Stimulated activated CD8-positive, alpha-beta memory T cell treated with anti-CD3 and anti-CD28 coated beads, Interleukin-12 subunit alpha, Interleukin-12 subunit beta, amount 100 ng/mL, for 24 hours (primary cell): ENCODE results near the gene NR4A1.

Experiments used
- DNase-seq: peaks from one replicate; pipeline ENCODE4 v3.0.0-alpha.2; 2020; ENCODE audit errors: extremely low read depth

Gene NR4A1

DNA sequence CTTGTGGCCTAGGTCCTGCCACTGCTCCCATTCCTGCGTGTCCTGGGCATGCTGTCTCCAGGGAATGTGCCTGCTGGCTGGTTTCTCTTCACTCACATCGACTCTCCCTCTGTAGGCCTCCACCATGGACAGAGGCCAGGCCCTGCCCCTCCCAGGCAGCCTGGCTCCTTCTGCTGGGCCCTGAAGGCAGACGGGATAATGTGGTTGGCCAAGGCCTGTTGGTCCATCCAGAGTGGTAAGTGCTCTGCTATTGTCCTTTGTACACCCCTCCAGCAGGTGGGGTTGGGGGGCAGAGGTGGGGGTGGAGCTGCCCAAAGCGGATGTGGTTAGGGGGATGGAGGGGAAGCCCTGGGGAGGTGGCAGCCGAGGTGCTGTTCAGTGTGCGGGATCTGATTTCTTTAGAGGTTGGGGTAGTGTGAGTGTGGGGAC, 9.5 kb upstream of the NR4A1 start:
- no peak for DNase-seq

- no peak for DNase-seq
Measured at GRCh38 chr12:52042706-52043385, 8.4 kb upstream of the NR4A1 start.

GRCh38 chr12:52043386-52044212, 7.6 kb upstream of the NR4A1 start:
- no peak for DNase-seq

- DNase-seq = no peak
Measured at GRCh38 chr12:52044292-52044983, 6.8 kb upstream of the NR4A1 start.

- no peak for DNase-seq
Measured at GRCh38 chr12:52045794-52046199, 5.4 kb upstream of the NR4A1 start.

- DNase-seq = no peak
Measured at GRCh38 chr12:52046859-52047258, 4.4 kb upstream of the NR4A1 start.

- no peak for DNase-seq
Measured at GRCh38 chr12:52049286-52049685, 2.0 kb upstream of the NR4A1 start.

- no peak for DNase-seq
Measured at GRCh38 chr12:52049688-52050087, 1.6 kb upstream of the NR4A1 start.

DNA sequence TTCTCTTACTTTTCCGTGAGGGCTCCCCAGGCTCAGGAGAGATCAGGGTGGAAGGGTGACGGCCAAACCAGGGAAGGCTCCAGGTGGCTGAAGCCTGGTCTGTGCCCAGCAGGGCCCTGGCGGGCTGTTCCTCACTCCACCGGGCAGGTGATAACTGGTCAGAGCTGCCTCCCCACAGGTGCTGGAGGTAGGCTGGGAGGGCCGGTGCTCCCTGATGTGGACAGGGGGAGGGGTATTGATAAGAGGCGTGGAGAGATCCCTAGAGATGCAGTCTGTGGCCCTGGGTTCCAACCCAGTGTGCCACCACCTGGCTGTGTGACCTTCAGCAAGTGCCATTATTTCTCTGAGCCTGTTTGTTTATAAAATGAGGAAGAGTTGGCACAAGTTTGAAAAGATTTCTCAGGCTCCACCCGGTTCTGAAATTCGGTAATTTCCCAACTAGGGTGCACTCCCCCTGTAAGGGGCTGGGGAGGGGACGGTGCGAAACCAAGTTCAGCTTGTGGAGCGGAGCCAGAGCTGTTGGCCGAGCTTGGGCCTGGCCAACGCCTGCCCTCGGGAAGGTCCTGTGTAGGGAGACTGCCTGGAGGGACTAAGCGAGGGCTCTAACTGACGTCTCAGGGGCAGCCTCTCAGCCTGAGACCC, 1.0 kb upstream of the NR4A1 start:
- no peak for DNase-seq

- no peak for DNase-seq
Measured at GRCh38 chr12:52052468-52053186, 1.4 kb downstream of the NR4A1 start.

DNA sequence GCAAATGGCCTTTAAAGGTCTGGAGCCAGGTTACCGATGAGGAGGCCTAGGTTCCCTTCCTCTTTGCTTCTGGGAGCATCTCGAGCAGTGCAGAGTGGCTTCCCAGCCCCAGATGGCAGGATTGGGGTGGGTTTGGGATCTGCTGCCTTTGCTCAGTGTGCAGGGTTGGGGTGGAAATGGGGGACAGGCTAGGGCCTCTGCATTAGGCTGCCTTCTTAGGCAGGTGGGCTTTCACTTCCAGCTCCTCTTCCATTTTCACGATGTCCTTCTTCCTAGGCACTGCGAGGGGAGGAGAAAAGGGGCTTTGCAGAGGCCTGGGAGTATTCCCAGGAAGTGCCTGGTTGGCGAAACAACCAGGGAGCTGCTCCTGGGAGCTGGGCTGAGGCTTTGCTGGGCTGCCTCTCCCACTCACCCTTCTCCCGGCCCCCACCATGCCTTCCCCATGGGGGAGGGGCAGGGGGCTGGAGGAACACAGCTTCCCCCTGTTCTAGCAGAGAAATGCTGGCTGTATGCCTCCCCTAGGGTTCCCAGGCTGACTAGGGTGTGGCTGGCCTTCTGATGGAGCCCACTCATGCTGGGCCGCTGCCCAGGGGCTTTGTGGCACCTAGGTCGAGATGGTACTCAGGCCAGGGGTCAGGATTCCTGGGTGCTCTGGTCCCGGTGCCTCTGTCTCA, 2.4 kb downstream of the NR4A1 start:
- DNase-seq = no peak

GRCh38 chr12:52054231-52054832, 3.1 kb downstream of the NR4A1 start:
- DNase-seq = no peak

DNA sequence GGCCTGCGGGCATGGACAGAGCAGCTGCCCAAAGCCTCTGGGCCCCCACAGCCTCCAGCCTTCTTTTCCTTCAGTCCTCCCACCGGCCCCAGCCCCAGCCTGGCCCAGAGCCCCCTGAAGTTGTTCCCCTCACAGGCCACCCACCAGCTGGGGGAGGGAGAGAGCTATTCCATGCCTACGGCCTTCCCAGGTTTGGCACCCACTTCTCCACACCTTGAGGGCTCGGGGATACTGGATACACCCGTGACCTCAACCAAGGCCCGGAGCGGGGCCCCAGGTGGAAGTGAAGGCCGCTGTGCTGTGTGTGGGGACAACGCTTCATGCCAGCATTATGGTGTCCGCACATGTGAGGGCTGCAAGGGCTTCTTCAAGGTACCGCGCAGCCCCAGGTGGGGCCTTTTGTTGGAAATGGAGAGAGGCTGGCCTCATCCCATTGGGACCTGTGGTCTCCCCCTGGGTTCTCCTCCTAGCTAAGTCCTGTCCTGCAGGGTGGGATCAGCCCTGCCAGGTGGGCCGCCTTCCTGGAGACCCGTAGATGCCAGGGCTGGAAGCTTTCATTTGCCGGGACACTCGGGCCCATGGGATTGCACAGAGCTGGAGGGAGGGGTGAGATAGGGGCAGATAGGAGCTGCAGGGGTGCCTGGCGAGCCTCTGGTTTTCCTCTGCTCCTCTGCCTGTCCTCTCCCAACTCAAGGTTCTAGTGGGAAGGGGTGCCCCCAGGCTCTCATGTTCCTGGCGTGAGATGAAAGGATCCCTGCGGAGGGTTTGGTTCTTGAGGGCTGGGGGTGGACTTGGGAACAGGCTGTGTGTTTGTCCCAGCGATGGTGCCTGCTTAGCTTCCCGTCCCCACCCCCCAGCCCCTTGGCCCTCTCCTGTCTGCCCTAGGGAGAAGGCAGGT, 3.8 kb downstream of the NR4A1 start:
- no peak for DNase-seq

DNA sequence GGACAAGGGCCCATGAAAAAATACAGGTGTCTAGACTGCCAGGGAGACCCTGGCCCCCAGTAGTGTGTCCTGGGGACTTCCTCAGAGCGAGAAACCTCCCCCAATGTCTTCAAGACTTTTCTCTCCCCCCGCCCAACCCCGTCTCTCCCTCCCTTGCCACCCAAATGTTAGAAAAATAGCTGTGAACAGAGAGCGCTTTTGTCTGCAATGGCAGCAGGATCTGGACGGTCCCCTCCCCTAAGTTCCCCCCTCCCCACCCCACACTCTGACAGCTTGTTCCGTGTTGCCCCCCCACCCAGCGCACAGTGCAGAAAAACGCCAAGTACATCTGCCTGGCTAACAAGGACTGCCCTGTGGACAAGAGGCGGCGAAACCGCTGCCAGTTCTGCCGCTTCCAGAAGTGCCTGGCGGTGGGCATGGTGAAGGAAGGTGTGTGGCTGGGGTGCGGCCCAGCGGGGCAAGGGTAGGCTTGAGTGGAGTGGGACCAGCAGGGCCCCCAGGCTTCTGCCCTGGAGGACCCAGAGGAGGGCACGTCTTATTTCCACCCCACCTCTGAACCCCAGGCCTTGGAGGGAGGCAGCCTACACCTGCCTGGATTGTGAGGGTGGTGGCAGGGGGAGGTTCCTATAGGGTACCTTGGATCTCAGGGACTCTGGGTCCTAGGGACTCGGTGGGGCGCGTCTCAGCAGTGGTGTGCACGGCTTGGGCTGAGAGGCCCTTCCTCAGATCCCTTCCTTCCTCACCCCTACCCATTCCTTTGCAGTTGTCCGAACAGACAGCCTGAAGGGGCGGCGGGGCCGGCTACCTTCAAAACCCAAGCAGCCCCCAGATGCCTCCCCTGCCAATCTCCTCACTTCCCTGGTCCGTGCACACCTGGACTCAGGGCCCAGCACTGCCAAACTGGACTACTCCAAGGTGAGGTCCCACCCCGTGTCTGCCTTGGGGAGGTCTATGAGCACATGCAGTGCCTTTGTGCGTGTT, 4.8 kb downstream of the NR4A1 start:
- DNase-seq = no peak

DNA sequence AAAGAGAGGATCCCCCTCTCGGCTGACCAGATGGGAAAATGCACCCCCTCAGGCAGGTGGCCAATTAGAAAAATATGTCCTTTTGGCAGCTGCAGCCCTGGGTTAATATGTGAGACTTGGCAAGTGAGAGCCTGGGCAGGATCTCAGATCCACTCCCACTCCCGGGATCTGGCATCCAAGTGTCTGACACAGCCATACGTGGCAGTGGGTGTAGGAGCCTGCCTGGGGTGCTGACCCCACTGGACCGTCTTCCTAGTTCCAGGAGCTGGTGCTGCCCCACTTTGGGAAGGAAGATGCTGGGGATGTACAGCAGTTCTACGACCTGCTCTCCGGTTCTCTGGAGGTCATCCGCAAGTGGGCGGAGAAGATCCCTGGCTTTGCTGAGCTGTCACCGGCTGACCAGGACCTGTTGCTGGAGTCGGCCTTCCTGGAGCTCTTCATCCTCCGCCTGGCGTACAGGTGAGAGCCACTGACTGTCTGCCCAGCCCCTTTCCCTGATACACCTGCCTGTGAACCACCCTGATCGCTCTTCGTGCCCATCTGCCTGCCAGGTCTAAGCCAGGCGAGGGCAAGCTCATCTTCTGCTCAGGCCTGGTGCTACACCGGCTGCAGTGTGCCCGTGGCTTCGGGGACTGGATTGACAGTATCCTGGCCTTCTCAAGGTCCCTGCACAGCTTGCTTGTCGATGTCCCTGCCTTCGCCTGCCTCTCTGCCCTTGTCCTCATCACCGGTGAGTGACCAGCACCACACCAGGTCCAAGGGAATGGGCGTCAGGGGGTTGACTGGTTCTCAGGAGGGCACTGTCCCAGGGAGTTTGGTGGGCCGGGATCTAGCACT, 5.8 kb downstream of the NR4A1 start:
- no peak for DNase-seq

DNA sequence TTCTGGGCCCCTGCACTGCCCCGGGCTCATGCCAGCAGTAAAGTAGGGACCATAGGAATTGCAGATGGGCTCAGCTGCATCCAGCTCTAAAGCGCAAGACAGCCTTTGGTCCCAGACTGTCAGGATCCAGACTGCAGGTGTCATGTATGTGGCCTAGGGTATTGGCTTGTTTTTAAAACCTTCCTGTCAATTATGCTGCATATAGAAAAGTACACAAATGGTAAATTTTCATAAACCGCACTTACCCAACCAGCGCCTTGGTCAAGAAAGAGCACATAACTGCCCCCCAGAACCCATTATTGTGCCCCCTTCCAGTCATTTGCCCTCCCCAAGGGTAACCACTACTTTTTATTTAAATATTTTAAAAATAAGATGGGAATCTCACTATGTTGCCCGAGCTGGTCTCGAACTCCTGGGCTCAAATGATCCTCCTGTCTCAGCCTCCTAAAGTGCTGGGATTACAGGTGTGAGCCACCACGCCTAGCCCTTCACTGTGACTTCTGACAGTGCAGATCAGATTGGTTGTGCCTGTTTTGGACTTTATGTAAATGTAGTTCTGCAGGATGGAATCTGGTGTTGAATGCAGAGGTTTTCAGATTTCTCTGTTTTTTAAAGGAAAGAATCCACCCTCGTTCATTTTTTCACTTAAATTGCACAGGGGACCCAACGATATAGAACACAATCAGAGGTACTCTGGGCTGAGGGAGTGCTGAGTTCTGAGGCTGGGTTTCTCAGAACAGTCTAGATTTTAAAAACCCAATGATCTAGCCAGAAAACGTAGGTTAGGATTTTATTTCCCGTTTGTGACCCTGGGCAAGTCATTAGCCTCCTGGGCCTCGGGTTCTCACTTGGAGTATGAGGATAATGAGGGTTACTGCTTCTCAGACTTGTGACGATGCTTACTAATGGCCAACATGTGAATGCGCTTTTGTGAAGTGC, 6.7 kb downstream of the NR4A1 start:
- DNase-seq = no peak
